Nephron (organoid): ENCODE results near the gene HNRNPL.
"Not testable (repeated sequence)": the region's sequence is repeated elsewhere in the genome, so short reads cannot be mapped to it uniquely, and the experiment has no call there.

Experiments used
- H3K27ac Mint-ChIP-seq, 3 experiments: 2 replicates each; pipeline ENCODE4 v1.8.0; 2020; ENCODE audit warnings: mixed read lengths in 3 of 3, mild to moderate bottlenecking in 2 of 3, moderate library complexity in 1 of 3
- H3K27me3 Mint-ChIP-seq: 2 replicates; pipeline ENCODE4 v1.8.0; 2021; ENCODE audit warnings: low read depth, mild to moderate bottlenecking, moderate library complexity, mixed read lengths
- H3K36me3 Mint-ChIP-seq: 2 replicates; pipeline ENCODE4 v1.8.0; 2020; ENCODE audit warnings: low read depth, mixed read lengths
- H3K4me1 Mint-ChIP-seq: 2 replicates; pipeline ENCODE4 v1.8.0; 2020; ENCODE audit warnings: mixed read lengths
- H3K4me3 Mint-ChIP-seq, 3 experiments: 2 replicates each; pipeline ENCODE4 v1.8.0; 2020; ENCODE audit warnings: mild to moderate bottlenecking in 3 of 3, mixed read lengths in 3 of 3, moderate library complexity in 2 of 3
- H3K9me3 Mint-ChIP-seq: 2 replicates; pipeline ENCODE4 v1.8.0; 2020; ENCODE audit warnings: mixed read lengths
- CTCF ChIP-seq, 3 experiments: fragments of 200-600 bp; sonication (generic); IDR thresholded peaks; one replicate each; pipeline ENCODE4 v1.5.0; 2021; ENCODE audit warnings: antibody characterized with exemption in 3 of 3; ENCODE audit not compliant: unreplicated experiment in 3 of 3

HNRNPL gene

GRCh38 chr19:38875656-38876395 lies 26.0 kb upstream of the HNRNPL start:
- Mint-ChIP-seq H3K4me1 (peaks cover 38% of the 10 kb centered on the region), H3K27ac (peak overlapping the region; percentile 56 to 88 (median 76)), H3K27me3 (peaks cover 12% of the 10 kb centered on the region), H3K36me3 (no peaks in the 10 kb centered on the region), H3K9me3 (no peaks in the 10 kb centered on the region), H3K4me3 (peak overlapping the region in 1 of 3 experiments; percentile 21)
- no peak for TF ChIP-seq CTCF (IDR thresholded peaks at IDR 0.05; ENCODE audit: unreplicated experiment in 3 of 3)

- H3K4me1 Mint-ChIP-seq = peaks cover 32% of the 10 kb centered on the region
- not testable (repeated sequence) for H3K9me3 Mint-ChIP-seq, H3K36me3 Mint-ChIP-seq, H3K4me3 Mint-ChIP-seq
- peaks cover 22% of the 10 kb centered on the region for H3K27me3 Mint-ChIP-seq
- peak overlapping the region; percentile 16 to 54 (median 36) for H3K27ac Mint-ChIP-seq
Observed at GRCh38 chr19:38873400-38873799, 23.6 kb upstream of the HNRNPL start.

GRCh38 chr19:38870612-38871011 lies 20.8 kb upstream of the HNRNPL start:
- Mint-ChIP-seq H3K4me1 (peaks cover 7% of the 10 kb centered on the region), H3K27me3 (peaks cover 22% of the 10 kb centered on the region), H3K36me3 (no peaks in the 10 kb centered on the region), H3K27ac (no peak overlapping the region), H3K4me3 (peak overlapping the region in 1 of 3 experiments; percentile 24), H3K9me3 (no peaks in the 10 kb centered on the region)
- TF ChIP-seq CTCF (IDR thresholded peaks at IDR 0.05; ENCODE audit: unreplicated experiment in 3 of 3) = no peak

GRCh38 chr19:38869836-38870607 lies 20.2 kb upstream of the HNRNPL start:
- peaks cover 10% of the 10 kb centered on the region for H3K4me1 Mint-ChIP-seq
- H3K27me3 Mint-ChIP-seq = peaks cover 22% of the 10 kb centered on the region
- peak overlapping the region in 1 of 3 experiments; percentile 29 for H3K27ac Mint-ChIP-seq
- no peaks in the 10 kb centered on the region for H3K9me3 Mint-ChIP-seq
- no peaks in the 10 kb centered on the region for H3K36me3 Mint-ChIP-seq
- H3K4me3 Mint-ChIP-seq = peak overlapping the region; percentile 60 to 73 (median 67)
- TF ChIP-seq CTCF (IDR thresholded peaks at IDR 0.05; ENCODE audit: unreplicated experiment in 3 of 3) = peak; percentile 62 to 81 (median 74)

GRCh38 chr19:38869160-38869835 lies 19.5 kb upstream of the HNRNPL start:
- H3K36me3 Mint-ChIP-seq = no peaks in the 10 kb centered on the region
- H3K27ac Mint-ChIP-seq = peak overlapping the region in 1 of 3 experiments; percentile 29
- H3K4me1 Mint-ChIP-seq = peaks cover 18% of the 10 kb centered on the region
- peak overlapping the region; percentile 60 to 73 (median 67) for H3K4me3 Mint-ChIP-seq
- H3K27me3 Mint-ChIP-seq = peaks cover 22% of the 10 kb centered on the region
- TF ChIP-seq CTCF (IDR thresholded peaks at IDR 0.05; ENCODE audit: unreplicated experiment in 3 of 3) = no peak
- H3K9me3 Mint-ChIP-seq = no peaks in the 10 kb centered on the region

- peak overlapping the region in 1 of 3 experiments; percentile 14 for H3K4me3 Mint-ChIP-seq
- peaks cover 22% of the 10 kb centered on the region for H3K27me3 Mint-ChIP-seq
- no peak for TF ChIP-seq CTCF (IDR thresholded peaks at IDR 0.05; ENCODE audit: unreplicated experiment in 3 of 3)
- H3K4me1 Mint-ChIP-seq = peaks cover 19% of the 10 kb centered on the region
- no peak overlapping the region for H3K27ac Mint-ChIP-seq
- no peaks in the 10 kb centered on the region for H3K9me3 Mint-ChIP-seq
- no peaks in the 10 kb centered on the region for H3K36me3 Mint-ChIP-seq
Observed at GRCh38 chr19:38868551-38868950, 18.8 kb upstream of the HNRNPL start.
